Mammary epithelial cell (primary cell): ENCODE results near the gene SHROOM2.

Source experiments
- CTCF ChIP-seq, 2 donors: IDR thresholded peaks in 1 of 2; conservative IDR thresholded peaks in 1 of 2; 2 replicates each; pipeline ENCODE4 v1.5.1; 2011 to 2012; ENCODE audit warnings: inconsistent platforms in 2 of 2, low read length in 2 of 2, mild to moderate bottlenecking in 2 of 2, control low read depth in 1 of 2, low read depth in 1 of 2; ENCODE audit not compliant: insufficient read depth in 1 of 2; ENCODE audit errors: extremely low read depth in 1 of 2
- EZH2 ChIP-seq: IDR thresholded peaks from 2 replicates; pipeline ENCODE4 v1.6.1; 2012; ENCODE audit warnings: low read length, inconsistent platforms, borderline replicate concordance

GRCh38 chrX:9911487-9911886 is 125.3 kb downstream of the SHROOM2 start:
- TF ChIP-seq EZH2 (no peak), CTCF (conservative IDR thresholded peaks at IDR 0.05 in 1 of 2, IDR thresholded peaks at IDR 0.05 in 1 of 2; ENCODE audit: extremely low read depth in 1 of 2, insufficient read depth in 1 of 2, low read depth in 1 of 2, low read length in 2 of 2) (no peak)
